T-helper 1 cell treated with Interleukin-12 subunit alpha and Interleukin-12 subunit beta and Interleukin-4 antibody, amounts not matched to agents 30 ng/mL and 1 ng/mL, for 36 hours (primary cell): ENCODE measurements around the gene CCDC13. TPM values are rescaled to one million over a fixed set of nuclear protein-coding genes. Genes with fewer than 3 reads are reported as not detected.

Experiments used
- intact Hi-C: fragments of 100-400 bp; cut with micrococcal nuclease; formaldehyde crosslinking; loops from one replicate; pipeline ENCODE4 v1.15.1; 2024
- total RNA-seq: library from RNA; stranded (reverse); gene quantifications from 2 replicates; pipeline ENCODE4 v1.2.3, GENCODE V29; 2022

CCDC13 gene
- total RNA-seq, 1 donor from 2014 or later: 0.54 TPM

- intact Hi-C loops: no loop called here
Observed at GRCh38 chr3:42801048-42801620, 28.1 kb upstream of the CCDC13 start.

GRCh38 chr3:42800251-42800650 lies 27.2 kb upstream of the CCDC13 start:
- intact Hi-C loops: no loop called here

GRCh38 chr3:42799376-42799775 lies 26.3 kb upstream of the CCDC13 start:
- intact Hi-C loops: no loop called here

GRCh38 chr3:42796332-42796885 lies 23.4 kb upstream of the CCDC13 start:
- intact Hi-C loops: no loop called here

GRCh38 chr3:42795621-42796181 lies 22.6 kb upstream of the CCDC13 start:
- intact Hi-C loops: no loop called here

- intact Hi-C loops: loop anchor here (2.0 kb wide), 1 partner anchor 14 kb away; the partner anchor contains the start of gene HIGD1A
Observed at GRCh38 chr3:42790714-42791229, 17.7 kb upstream of the CCDC13 start.

- intact Hi-C loops: no loop called here
Observed at GRCh38 chr3:42786631-42787030, 13.6 kb upstream of the CCDC13 start.

DNA sequence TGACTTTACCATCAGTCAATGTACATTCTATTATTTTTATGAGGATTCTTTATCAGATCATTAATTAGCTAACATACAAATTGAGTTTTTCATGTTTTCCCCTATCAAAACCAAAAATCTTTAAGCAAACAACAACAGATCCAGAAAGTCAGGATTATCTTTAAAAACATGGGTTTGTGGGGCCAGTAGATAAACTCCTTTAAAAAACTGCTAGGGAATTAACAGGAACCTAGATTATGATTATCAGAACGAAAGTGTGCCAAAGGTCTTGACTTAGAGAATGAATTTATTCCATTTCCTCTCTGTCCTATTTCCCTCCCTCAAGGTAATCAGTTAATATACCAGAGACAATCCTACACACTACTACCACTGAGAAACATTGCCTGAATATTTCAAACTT lies 13.2 kb upstream of the CCDC13 start:
- intact Hi-C loops: no loop called here

DNA sequence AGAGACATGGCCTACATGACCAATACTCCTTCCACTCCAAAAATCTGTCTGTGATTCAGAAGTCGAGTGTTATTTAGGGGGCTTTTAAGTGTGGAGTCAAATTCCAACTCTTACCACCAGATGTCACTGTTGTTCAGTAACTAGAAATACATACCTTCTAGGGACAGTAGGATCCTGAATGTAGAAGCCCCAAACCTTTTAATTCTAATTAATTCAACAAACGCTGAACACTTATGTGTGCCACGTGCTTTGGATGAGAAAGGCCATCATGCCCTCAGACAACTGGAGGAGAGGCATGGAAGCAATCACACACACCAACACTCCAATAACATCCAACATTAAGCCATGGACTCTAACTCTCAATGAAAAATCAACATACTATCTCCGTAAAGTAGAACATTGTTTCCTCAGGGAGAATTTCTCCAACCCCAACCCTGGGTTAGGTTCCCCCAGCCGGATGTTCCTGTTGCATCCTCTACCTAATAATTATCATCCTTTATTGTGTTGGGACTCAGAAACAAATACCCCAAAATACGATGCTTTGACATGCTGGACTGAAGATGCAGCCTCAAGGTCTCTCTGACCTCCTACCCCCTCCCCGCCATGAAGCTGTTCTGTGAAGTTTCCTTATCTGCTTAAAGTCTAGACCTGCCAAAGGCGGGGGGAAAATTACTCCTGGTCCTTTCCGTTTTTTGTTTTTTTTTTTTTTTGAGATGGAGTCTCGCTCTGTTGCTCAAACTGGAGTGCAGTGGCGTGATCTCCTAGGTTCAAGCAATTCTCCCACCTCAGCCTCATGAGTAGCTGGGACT lies 8.0 kb upstream of the CCDC13 start:
- intact Hi-C loops: loop anchor here (1.0 kb wide), 5 partner anchors 8 to 100 kb away; partner anchors contain the start of genes CCDC13 and HIGD1A

DNA sequence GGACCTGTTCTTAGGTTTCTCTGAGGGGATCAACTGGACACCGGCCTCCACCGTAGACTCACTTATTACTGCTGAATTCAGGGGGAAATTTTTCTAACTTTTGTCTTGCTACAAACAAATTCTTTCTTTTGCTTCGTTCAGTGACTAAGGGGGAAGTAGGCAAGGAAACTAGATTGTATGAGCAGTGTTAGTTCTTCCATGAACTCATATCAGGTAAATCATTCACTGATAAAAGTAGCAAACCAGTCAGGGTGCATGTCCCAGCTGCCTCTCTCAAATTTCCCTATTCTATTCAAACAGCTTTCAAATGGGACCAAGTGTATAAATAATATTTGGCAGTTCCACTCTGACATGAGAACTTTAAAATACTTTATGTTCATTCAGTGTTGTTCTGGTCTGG lies 7.3 kb upstream of the CCDC13 start:
- intact Hi-C loops: no loop called here

GRCh38 chr3:42778644-42779043 lies 5.6 kb upstream of the CCDC13 start:
- intact Hi-C loops: no loop called here

DNA sequence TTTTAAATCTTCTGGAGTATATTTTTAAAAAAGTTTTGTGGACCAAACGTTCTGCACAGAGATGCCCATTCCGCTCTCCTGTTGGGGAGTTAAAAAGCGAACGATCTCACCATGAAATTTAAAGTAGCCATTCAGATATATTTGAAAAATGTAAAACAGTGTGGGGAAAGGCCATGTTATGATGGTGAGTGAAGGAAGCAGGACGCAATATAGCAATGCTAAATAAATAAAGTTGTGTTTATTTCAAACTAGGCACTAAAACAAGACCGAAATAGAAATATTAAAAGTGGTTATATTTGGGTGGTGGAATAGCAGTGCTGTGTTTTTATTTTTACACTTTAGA lies 327 bp upstream of the CCDC13 start:
- intact Hi-C loops: loop anchor here (1.0 to 2.0 kb wide), 8 partner anchors 8 to 849 kb away; partner anchors contain the start of genes ANO10, HIGD1A and NKTR

- intact Hi-C loops: no loop called here
Observed at GRCh38 chr3:42771271-42771670, 1.8 kb downstream of the CCDC13 start.

GRCh38 chr3:42769477-42770131 lies 3.4 kb downstream of the CCDC13 start:
- intact Hi-C loops: no loop called here

- intact Hi-C loops: no loop called here
Observed at GRCh38 chr3:42764561-42765295, 8.3 kb downstream of the CCDC13 start.

DNA sequence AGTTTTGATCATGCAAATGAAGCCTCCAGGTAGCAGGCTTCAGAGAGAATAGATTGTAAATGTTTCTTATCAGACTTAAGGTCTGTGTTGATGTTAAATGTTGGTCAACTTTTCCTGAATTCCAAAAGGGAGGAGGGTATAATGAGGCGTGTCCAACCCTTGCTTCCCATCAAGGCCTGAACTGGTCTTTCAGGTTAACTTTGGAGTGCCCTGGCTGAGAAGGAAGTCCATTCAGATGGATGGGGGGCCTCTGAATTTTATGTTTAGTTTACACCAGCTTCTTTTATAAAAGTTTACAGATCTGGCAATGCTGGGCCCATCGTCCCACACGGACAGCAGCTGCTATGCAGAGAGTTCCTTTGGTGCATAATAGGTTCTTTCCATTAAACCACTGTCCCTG lies 8.9 kb downstream of the CCDC13 start:
- intact Hi-C loops: no loop called here

DNA sequence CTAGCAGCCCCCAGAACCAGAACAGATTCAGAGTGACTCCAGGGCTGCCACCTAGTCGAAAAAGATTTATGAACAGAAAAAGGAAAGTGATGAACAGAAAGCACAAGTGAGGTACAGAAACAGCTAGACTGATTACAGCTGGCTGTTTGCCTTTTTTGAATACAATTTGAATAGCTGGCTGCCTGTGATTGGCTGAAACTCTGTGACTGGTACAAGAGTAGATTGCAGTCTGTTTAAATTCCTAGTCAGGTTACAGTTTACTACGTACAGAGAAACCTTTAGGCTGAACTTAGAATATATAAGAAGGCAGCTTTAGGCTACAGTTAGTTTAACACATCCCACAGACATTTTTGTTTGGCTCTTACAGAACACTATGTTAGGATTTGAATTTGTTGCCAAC lies 10.0 kb downstream of the CCDC13 start:
- intact Hi-C loops: no loop called here

DNA sequence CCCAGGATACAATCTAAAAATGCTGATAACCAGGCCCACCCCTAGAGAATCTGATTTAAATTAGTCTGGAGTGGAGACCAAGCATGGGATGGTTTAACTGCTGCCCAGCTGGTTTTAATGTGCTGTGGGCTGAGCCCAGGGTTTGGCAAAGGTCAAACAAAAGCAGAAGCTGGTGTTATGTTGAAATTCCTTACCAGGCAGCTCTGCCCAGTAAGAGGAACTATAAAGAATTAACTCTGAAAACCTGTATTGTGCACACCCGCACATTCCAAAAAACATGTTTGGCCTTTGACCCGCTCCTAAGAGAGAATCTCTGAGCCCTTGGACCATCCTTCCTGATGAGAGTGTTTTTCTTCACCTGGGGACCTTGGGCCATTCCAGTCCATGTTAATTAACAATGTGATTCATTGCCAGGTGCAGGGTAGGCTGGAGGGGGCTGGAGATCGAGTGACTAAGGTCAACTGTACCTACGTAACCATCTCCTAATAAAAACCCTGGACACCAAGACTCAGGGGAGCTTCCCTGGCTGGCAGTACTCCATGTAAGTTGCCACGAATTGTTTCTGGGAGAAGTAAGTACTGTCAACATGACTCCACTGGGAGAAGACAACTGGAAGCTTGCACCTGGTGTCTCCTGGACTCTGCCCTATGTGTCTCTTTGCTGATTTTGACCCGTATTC lies 10.9 kb downstream of the CCDC13 start:
- intact Hi-C loops: no loop called here

GRCh38 chr3:42758126-42758525 lies 14.9 kb downstream of the CCDC13 start:
- intact Hi-C loops: no loop called here

DNA sequence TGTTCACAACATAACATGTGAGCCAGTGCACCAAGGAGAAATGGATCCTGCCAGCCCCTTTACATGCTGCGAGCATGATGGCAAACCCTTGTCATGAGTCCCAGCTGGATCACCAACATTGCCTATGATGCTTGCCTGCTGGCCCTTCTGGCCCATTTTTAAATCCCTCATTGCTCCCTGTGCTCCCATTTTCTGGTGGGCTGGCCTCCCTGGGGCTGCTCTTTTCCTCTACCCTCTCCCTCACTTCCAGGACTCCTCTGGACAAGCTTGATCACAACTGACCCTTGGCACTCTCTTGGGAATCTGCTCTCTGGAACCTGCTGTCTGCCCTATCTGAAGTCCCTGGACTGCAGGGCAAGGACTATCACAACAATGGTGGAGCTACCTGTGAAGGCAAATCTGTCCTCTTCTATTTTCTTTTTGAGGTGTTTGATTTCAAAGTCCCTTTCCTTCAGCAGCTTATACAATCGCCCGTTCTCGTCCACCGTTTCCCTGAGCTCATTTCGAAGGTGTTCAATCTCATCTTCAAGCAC lies 16.3 kb downstream of the CCDC13 start:
- intact Hi-C loops: no loop called here
